HG03439 (cell line): Measurements from ENCODE around the gene OGFOD2.
"Not testable (repeated sequence)": the region's sequence is repeated elsewhere in the genome, so short reads cannot be mapped to it uniquely, and the experiment has no call there.

Experiments used
- ATAC-seq: cut with Tn5 transposase; IDR thresholded peaks from one replicate; pipeline ENCODE4 v1.9.1; 2021; ENCODE audit warnings: mild to moderate bottlenecking, moderate library complexity; ENCODE audit not compliant: unreplicated experiment

The OGFOD2 gene

DNA sequence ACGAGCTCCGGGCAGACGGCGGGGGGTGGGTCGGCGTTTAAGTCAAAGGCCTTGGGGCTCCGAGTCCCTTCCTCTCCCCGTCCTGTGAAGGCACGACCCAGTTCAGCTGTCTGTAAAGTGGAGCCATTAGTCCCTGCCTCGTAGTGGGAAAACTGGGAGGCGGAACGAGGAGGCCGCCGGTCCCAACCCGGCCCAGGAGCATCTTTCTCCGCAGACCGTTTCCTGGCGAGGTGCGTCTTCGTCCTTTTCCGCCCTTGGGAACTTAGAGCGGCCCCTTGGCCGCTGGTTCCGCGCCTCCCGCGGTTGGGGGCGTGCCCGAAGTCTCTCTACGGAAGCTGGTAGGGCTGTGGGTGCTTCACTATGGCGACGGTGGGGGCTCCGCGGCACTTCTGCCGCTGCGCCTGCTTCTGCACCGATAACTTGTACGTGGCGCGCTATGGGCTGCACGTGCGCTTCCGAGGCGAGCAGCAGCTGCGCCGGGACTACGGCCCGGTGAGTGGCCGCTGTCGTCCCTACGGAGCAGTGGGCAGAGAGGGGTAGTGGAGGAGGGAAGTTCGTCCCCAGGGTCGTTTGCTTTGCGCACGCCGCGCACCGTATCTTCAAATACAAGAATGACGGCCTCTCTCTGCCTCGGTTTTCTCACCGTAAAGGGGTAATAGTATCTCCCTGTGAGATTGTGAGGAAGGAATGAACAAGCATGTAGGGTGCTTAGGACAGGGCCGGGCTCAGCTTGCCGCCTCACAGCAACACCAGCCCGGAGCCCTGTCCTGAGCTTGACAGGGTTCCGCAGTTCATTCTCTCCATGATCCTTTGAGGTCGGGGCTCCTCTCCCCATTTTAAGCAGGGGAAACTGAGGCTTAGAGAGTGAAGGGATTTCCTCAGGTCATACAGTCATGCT, at the start of gene OGFOD2:
OGFOD2 (plus strand) TSS at position 353 of the 898 bp plus-strand sequence; CDS start at position 361, 8 bp downstream.
- peak; percentile 70 for ATAC-seq

DNA sequence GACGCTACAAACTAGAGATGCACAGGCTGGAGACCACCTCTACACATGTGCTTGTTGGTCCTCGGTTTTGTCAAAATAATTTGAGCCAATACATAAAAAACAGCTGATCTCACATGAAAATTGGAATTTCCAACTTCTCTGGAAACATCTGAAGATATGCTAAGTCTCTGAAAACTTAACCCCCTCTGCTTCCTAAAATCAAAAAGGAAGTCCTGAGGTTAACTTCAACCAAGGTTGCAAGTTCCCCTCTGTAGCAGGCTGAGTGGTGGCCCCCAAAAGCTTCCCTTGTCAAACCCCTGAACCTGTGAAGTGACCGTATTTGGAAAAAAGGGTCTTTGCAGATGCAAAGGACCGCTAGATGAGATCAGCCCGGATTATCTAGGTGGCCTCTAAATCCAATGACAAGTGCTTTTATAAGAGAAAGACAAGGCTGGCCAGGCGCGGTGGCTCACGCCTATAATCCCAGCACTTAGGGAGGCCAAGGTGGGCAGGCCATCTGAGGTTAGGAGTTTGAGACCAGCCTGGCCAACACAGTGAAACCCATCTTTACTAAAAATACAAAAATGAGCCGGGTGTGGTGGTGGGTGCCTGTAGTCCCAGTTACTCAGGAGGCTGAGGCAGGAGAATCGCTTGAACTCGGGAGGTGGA, 47.2 kb upstream of the OGFOD2 start:
- no peak for ATAC-seq

- no peak for ATAC-seq
These were observed 46.5 kb upstream of the OGFOD2 start for GRCh38 chr12:122928404-122929147.

DNA sequence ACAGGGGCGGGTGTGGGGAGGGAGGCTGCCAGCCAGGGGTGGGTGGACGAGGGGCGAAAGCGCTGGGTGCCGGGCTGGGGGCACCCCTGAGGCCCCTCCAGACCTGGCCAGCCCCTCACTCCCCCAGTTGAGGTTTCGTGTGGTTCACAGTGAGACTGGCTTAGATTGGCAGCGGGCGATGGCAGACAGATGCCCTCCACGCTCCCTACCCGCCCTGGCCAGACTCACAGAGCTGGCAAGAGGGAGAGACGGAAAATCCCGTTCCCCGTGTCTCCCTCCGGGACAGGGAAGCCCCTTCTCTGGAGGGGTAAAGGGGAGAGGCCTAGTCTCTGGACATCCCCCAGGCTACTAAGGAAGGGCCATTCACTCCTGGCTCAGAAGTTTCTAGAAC, 45.9 kb upstream of the OGFOD2 start:
- ATAC-seq: no peak

GRCh38 chr12:122929812-122930211, 45.2 kb upstream of the OGFOD2 start:
- ATAC-seq: no peak

GRCh38 chr12:122932207-122932606, 42.8 kb upstream of the OGFOD2 start:
- no peak for ATAC-seq

- ATAC-seq: no peak
These were observed 40.3 kb upstream of the OGFOD2 start for GRCh38 chr12:122934722-122935121.

- ATAC-seq: no peak
These were observed 39.7 kb upstream of the OGFOD2 start for GRCh38 chr12:122935318-122935717.

DNA sequence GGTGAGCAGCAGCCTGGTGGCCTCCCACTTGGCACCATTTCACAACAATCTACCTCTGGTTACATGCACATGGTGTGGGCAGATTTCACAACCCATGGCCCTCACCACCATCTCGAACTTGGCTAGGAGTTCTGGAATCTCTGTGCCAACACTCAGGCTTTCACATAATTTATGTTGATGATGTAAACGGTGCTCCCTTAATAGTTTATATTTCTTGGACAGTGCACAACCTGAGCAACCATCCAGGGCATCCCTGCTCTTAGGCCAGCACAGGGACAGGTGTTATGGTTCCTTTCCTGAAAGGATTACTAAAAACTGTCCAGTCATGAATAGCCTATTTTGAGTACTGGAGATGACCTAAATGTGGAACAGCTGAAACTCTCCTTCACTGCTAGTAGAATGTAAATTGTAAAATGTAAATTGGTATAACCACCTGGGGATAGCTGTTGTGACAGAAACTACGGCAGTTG, 37.4 kb upstream of the OGFOD2 start:
- no peak for ATAC-seq

DNA sequence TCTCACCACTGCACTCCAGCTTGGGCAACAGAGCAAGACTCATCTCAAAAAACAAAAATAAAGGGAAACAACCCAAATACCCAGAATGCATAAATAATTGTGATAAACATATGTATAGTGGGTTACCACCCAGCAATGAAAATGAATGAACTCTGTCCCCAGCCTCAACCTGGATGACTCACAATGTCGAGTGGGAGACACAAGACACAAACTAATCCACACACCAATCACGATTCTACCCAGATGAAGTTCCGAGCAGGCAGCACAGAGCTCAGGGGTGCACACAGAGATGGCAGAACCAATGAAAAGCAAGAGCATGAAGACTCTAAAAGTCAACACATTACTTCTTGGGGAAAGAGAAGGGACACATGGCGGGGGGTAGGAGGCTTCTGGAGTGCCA, 35.9 kb upstream of the OGFOD2 start:
- ATAC-seq: no peak

GRCh38 chr12:122941351-122941750, 33.7 kb upstream of the OGFOD2 start:
- not testable (repeated sequence) for ATAC-seq

- ATAC-seq: no peak
These were observed 32.4 kb upstream of the OGFOD2 start for GRCh38 chr12:122942637-122943036.

- no peak for ATAC-seq
These were observed 31.8 kb upstream of the OGFOD2 start for GRCh38 chr12:122943196-122943595.

GRCh38 chr12:122944605-122945592, 30.1 kb upstream of the OGFOD2 start:
- ATAC-seq: no peak

DNA sequence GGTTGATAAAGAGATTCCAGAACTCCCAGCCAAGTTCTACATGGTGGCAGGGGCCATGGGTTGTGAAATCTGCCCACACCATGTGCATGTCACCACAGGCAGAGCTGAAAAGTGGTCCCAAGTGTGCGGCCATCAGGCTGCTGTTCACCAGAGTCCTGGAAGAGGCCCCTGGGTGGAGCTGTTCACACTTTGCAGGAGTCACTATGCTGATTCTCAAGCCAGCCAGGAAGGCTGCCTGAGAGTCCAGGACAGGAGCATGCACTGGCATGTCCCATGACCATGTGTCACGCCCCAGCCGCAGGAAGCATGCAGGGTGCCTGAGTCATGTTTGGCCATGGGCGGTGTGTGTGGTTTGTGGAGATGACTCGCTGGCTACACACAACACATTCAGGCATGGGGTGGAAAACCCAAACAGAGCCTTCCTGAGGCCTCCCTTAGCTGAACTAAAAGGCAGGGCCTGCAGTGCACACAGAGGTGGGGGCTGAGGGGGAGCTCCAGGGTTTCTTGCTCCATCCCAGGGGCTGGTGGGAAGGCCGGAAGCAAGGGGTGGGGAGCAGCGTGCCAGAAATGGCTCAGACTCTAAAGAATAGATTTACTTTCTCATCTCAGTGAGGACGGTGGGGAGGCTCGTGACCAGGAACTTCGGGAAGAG, 28.2 kb upstream of the OGFOD2 start:
- peak; percentile 68 for ATAC-seq

GRCh38 chr12:122947352-122947792, 27.7 kb upstream of the OGFOD2 start:
- no peak for ATAC-seq

- ATAC-seq: no peak
These were observed 26.4 kb upstream of the OGFOD2 start for GRCh38 chr12:122948605-122949004.

DNA sequence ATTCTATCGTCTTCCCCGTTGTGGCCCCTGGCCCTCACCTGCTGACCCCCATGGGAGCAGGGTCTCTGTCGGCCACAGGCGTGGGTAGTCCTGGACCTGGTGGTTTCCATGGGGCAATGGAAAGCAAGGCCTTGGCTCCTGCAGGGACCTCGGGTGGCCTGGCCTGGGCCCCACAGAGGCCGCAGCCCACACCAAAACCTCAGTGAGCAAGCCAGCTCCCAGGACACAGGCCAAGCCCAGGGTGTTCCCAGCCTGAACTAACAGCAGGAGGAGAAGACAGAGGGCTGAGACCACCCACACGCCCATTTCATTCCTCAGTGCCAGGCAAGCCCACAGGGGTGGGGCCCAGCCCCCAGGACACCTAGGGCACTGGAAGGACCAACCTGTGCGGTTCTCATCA, 25.6 kb upstream of the OGFOD2 start:
- no peak for ATAC-seq

DNA sequence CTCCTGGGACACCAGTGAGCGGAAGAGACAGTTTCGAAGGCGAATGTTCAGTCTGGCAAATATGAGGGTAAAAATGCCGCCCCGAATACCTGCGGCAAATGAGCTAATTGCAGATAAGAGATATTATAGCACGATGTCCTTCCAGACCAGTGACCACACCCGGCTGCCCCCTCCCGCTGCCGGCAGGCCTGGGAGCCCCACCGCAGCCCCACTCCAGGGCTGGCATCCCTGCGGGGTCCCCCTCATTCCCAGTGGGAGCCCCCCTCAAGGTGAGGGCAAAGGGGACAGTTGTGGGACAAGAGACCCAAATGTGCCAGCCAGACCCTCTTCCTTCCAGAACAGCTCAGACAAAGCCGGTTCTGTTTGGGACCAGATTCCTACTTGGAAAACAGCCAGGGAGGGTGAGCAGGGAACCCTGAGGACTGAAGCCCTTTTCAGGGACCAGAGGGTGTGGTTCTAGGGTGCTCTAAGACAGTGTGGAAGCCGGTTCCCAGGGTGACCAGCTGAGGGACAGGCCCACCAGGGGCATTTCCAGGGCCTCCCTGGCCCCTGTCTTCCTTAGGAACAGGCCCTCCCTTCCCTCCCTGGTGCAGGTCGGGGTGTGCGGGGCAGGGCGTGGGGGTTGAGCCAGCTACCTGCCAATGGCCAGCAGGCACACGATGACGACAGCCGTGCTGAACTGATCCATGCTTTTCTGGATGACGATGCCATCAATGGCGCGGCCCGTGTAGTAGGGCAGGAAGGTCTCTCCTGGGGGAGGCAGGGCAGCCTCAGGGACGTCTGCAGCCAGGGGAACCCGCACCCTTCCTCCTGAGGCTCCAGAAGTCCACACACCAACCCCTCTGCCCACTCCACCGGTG, 25.0 kb upstream of the OGFOD2 start:
- ATAC-seq: no peak
